Measurements from ENCODE around the gene FIBCD1.

FIBCD1 gene

GRCh38 chr9:130939405-130940026 lies 469 bp upstream of the FIBCD1 start:
- TF ChIP-seq GATA3 (IDR thresholded peaks at IDR 0.05; ENCODE audit: low read depth, low read length) (no peak), GATA2 (IDR thresholded peaks at IDR 0.05; ENCODE audit: low read depth, low read length) (no peak)

GRCh38 chr9:130938184-130938651 lies 829 bp downstream of the FIBCD1 start:
- TF ChIP-seq GATA3 (IDR thresholded peaks at IDR 0.05; ENCODE audit: low read depth, low read length) (no peak), GATA2 (IDR thresholded peaks at IDR 0.05; ENCODE audit: low read depth, low read length) (no peak)

- TF ChIP-seq GATA2 (IDR thresholded peaks at IDR 0.05; ENCODE audit: low read depth, low read length): no peak
- no peak for TF ChIP-seq GATA3 (IDR thresholded peaks at IDR 0.05; ENCODE audit: low read depth, low read length)
These were observed 1.6 kb downstream of the FIBCD1 start for GRCh38 chr9:130937146-130938076.

- TF ChIP-seq GATA3 (IDR thresholded peaks at IDR 0.05; ENCODE audit: low read depth, low read length) (no peak), GATA2 (IDR thresholded peaks at IDR 0.05; ENCODE audit: low read depth, low read length) (no peak)
These were observed 2.5 kb downstream of the FIBCD1 start for GRCh38 chr9:130936285-130937117.

- TF ChIP-seq GATA2 (IDR thresholded peaks at IDR 0.05; ENCODE audit: low read depth, low read length): no peak
- no peak for TF ChIP-seq GATA3 (IDR thresholded peaks at IDR 0.05; ENCODE audit: low read depth, low read length)
These were observed 3.3 kb downstream of the FIBCD1 start for GRCh38 chr9:130935648-130936271.

- TF ChIP-seq GATA2 (IDR thresholded peaks at IDR 0.05; ENCODE audit: low read depth, low read length) (no peak), GATA3 (IDR thresholded peaks at IDR 0.05; ENCODE audit: low read depth, low read length) (no peak)
These were observed 4.1 kb downstream of the FIBCD1 start for GRCh38 chr9:130934702-130935647.

GRCh38 chr9:130934246-130934645 lies 4.8 kb downstream of the FIBCD1 start:
- TF ChIP-seq GATA3 (IDR thresholded peaks at IDR 0.05; ENCODE audit: low read depth, low read length) (no peak), GATA2 (IDR thresholded peaks at IDR 0.05; ENCODE audit: low read depth, low read length) (no peak)

- TF ChIP-seq GATA3 (IDR thresholded peaks at IDR 0.05; ENCODE audit: low read depth, low read length) (no peak), GATA2 (IDR thresholded peaks at IDR 0.05; ENCODE audit: low read depth, low read length) (no peak)
These were observed 5.7 kb downstream of the FIBCD1 start for GRCh38 chr9:130933114-130934046.

GRCh38 chr9:130932255-130933079 lies 6.6 kb downstream of the FIBCD1 start:
- TF ChIP-seq GATA3 (IDR thresholded peaks at IDR 0.05; ENCODE audit: low read depth, low read length) (no peak), GATA2 (IDR thresholded peaks at IDR 0.05; ENCODE audit: low read depth, low read length) (no peak)

GRCh38 chr9:130931508-130932254 lies 7.4 kb downstream of the FIBCD1 start:
- TF ChIP-seq GATA3 (IDR thresholded peaks at IDR 0.05; ENCODE audit: low read depth, low read length) (no peak), GATA2 (IDR thresholded peaks at IDR 0.05; ENCODE audit: low read depth, low read length) (no peak)
